Smooth muscle cell (in vitro differentiated cells): ENCODE data around the gene ANGPT4. TPM values are rescaled to one million over a fixed set of nuclear protein-coding genes. Genes with fewer than 3 reads are reported as not detected.

Experiments used
- DNase-seq: peaks from one replicate; lab custom pipeline; 2025; ENCODE audit not compliant: unreplicated experiment; lab: John Stamatoyannopoulos, UW
- H2AFZ ChIP-seq: fragments of 200-600 bp; sonication (generic); 2 replicates; pipeline ENCODE4 v1.6.0; 2016; ENCODE audit warnings: antibody characterized with exemption, low read depth, mild to moderate bottlenecking
- H3F3A ChIP-seq: fragments of 200-600 bp; sonication (generic); 2 replicates; pipeline ENCODE4 v1.6.0; 2017; ENCODE audit warnings: antibody characterized with exemption, low read depth
- H3K27ac ChIP-seq: fragments of 200-600 bp; sonication (generic); 2 replicates; pipeline ENCODE4 v1.5.1; 2016; ENCODE audit warnings: low read depth, mild to moderate bottlenecking
- H3K27me3 ChIP-seq: fragments of 200-600 bp; sonication (generic); 2 replicates; pipeline ENCODE4 v1.6.1; 2016; ENCODE audit warnings: low read depth, mild to moderate bottlenecking
- H3K36me3 ChIP-seq: fragments of 200-600 bp; sonication (generic); 2 replicates; pipeline ENCODE4 v1.5.1; 2016; ENCODE audit warnings: low read depth
- H3K4me1 ChIP-seq: fragments of 200-600 bp; sonication (generic); 2 replicates; pipeline ENCODE4 v1.5.1; 2016; ENCODE audit warnings: low read depth
- H3K4me2 ChIP-seq: fragments of 200-600 bp; sonication (generic); 2 replicates; pipeline ENCODE4 v1.6.0; 2016; ENCODE audit warnings: mild to moderate bottlenecking
- H3K4me3 ChIP-seq: fragments of 200-600 bp; sonication (generic); 2 replicates; pipeline ENCODE4 v1.5.1; 2016; ENCODE audit warnings: mild to moderate bottlenecking
- H3K79me2 ChIP-seq: fragments of 200-600 bp; sonication (generic); 2 replicates; pipeline ENCODE4 v1.6.0; 2016; ENCODE audit warnings: low read depth, mild to moderate bottlenecking
- H3K9ac ChIP-seq: fragments of 200-600 bp; sonication (generic); 2 replicates; pipeline ENCODE4 v1.6.0; 2016; ENCODE audit warnings: low read depth
- H3K9me3 ChIP-seq: fragments of 200-600 bp; sonication (generic); replicated peaks from 2 replicates; pipeline ENCODE4 v1.5.1; 2016; ENCODE audit warnings: low read depth
- H4K20me1 ChIP-seq: fragments of 200-600 bp; sonication (generic); 2 replicates; pipeline ENCODE4 v1.6.0; 2016; ENCODE audit warnings: low read depth
- CTCF ChIP-seq: fragments of 200-600 bp; sonication (generic); IDR thresholded peaks from 2 replicates; pipeline ENCODE4 v1.5.1; 2017; ENCODE audit warnings: borderline replicate concordance, mild to moderate bottlenecking, antibody characterized with exemption; ENCODE audit not compliant: insufficient read depth, poor library complexity, severe bottlenecking
- WGBS: methylation state at CpG from one replicate; pipeline ENCODE4 v1.1.7; 2016; ENCODE audit warnings: low lambda C conversion rate; 5-methylcytosine and 5-hydroxymethylcytosine counted together
- polyA plus RNA-seq: library from polyadenylated mRNA; unstranded; fragments of >200 nt; fragmentation: Nextera tagmentation; extraction: Ambion mirVana; gene quantifications from 2 replicates; pipeline ENCODE4 v1.2.1, GENCODE V29; 2016
- total RNA-seq: library from RNA; depleted of rRNA; stranded (reverse); fragments of >200 nt; gene quantifications from 2 replicates; pipeline ENCODE4 v1.2.3, GENCODE V29; 2014

ANGPT4 gene
- total and polyA plus RNA-seq, 2 experiments from 2014 or later: 0.39 TPM; not detected in 1

DNA sequence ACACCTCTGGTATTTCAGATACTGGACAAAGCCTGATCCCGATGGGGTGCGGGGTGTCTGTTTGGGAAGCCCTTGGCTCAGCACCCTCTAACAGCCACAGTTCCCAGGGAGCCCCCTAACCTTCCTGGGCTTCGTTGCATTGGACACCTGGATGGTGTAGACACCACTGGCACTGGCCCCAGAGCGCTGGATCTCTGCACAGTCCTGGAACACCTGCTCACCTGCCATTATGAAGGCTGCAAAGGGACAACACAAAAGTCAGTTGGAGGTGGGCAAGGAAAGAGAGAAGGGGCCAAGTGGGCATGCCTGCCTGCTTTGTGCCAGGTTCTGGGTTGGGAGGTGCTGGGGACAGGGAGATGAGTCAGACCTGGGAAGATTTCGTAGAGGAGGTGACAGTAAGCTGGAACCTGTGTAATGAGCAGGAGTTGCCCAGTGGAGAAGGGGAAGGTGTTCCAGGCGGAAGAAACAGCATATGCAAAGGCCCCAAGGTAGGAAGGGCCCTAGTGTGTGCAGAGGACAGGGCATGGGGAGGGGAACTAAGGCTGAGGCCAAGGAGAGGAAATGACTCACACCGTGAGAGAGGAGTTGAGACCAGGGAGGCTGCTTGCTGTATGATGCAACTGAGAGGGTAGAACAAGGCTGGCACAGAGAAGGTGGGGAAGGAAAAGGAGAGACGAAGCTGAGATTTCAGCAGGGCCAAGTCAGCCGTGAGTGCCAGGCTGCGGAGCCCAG, 34.9 kb downstream of the ANGPT4 start:
- Histone ChIP-seq H3K79me2 (no peaks in the 10 kb centered on the region), H4K20me1 (no peaks in the 10 kb centered on the region), H3K36me3 (no peaks in the 10 kb centered on the region), H3K4me1 (no peaks in the 10 kb centered on the region), H3K27ac (no peak overlapping the region), H3K4me2 (no peak overlapping the region), H3K9ac (no peak overlapping the region), H2AFZ (no peak overlapping the region), H3K9me3 (no peaks in the 10 kb centered on the region), H3F3A (no peaks in the 10 kb centered on the region), H3K4me3 (no peak overlapping the region), H3K27me3 (peaks cover 17% of the 10 kb centered on the region)
- DNase-seq: no peak
- no peak for TF ChIP-seq CTCF
- WGBS: 79% methylated on average over 10 of the region's 10 CpGs

- no peaks in the 10 kb centered on the region for H3K9me3 ChIP-seq
- TF ChIP-seq CTCF: no peak
- no peaks in the 10 kb centered on the region for H3K36me3 ChIP-seq
- WGBS: 74% methylated on average over 4 of the region's 4 CpGs
- H3K79me2 ChIP-seq: no peaks in the 10 kb centered on the region
- H3K4me1 ChIP-seq: no peaks in the 10 kb centered on the region
- peaks cover 2% of the 10 kb centered on the region for H3K27me3 ChIP-seq
- no peak overlapping the region for H3K4me3 ChIP-seq
- DNase-seq: no peak
- no peak overlapping the region for H3K9ac ChIP-seq
- no peak overlapping the region for H2AFZ ChIP-seq
- H4K20me1 ChIP-seq: no peaks in the 10 kb centered on the region
- no peak overlapping the region for H3K4me2 ChIP-seq
- H3F3A ChIP-seq: no peaks in the 10 kb centered on the region
- H3K27ac ChIP-seq: no peak overlapping the region
These were observed 36.5 kb downstream of the ANGPT4 start for GRCh38 chr20:879626-880025.

GRCh38 chr20:878511-879307, 37.4 kb downstream of the ANGPT4 start:
- 55% methylated on average over 9 of the region's 9 CpGs for WGBS
- DNase-seq: no peak
- Histone ChIP-seq H3K4me3 (no peak overlapping the region), H3K4me2 (no peak overlapping the region), H3K9ac (no peak overlapping the region), H3K36me3 (no peaks in the 10 kb centered on the region), H3K27ac (no peak overlapping the region), H4K20me1 (no peaks in the 10 kb centered on the region), H3K9me3 (no peaks in the 10 kb centered on the region), H3F3A (no peaks in the 10 kb centered on the region), H2AFZ (no peak overlapping the region), H3K4me1 (no peaks in the 10 kb centered on the region), H3K27me3 (no peaks in the 10 kb centered on the region), H3K79me2 (no peaks in the 10 kb centered on the region)
- no peak for TF ChIP-seq CTCF
